ENCODE data around the gene RPL29. TPM values are rescaled to one million over a fixed set of nuclear protein-coding genes. Genes with fewer than 3 reads are reported as not detected.

Gene RPL29
- total and polyA plus RNA-seq, 2 of the 4 experiments (the other 2 are of a cell fraction): 2,081 to 2,126 TPM

GRCh38 chr3:51982352-51982837 is 13.3 kb downstream of the RPL29 start:
- Histone ChIP-seq H3K56ac (ENCODE audit: extremely low read depth, insufficient read depth, low read length) (peak overlapping the region; percentile 5; the same call in 1 of the 2 replicates), H3K23ac (ENCODE audit: low read depth, low read length) (peak overlapping the region; percentile 78; the same call in 1 of the 2 replicates), H2BK120ac (ENCODE audit: low read depth, low read length) (peak overlapping the region; percentile 6; the same call in 1 of the 2 replicates), H3K9me3 (ENCODE audit: control insufficient read depth, insufficient read depth, low read length) (no peaks in the 10 kb centered on the region), H3K4me2 (ENCODE audit: low read depth, low read length) (peak overlapping the region; percentile 97), H2BK5ac (ENCODE audit: low read depth, low read length, poor library complexity, severe bottlenecking) (peak overlapping the region; percentile 73), H3K9me1 (ENCODE audit: insufficient read depth, low read length) (peaks cover 7% of the 10 kb centered on the region), H2AK5ac (ENCODE audit: low read depth, low read length) (peak overlapping the region; percentile 97), H2AK9ac (replicated peaks; ENCODE audit: low read depth, low read length, poor library complexity) (peak overlapping the region; percentile 91), H4K8ac (ENCODE audit: low read depth in 2 of 2, low read length in 2 of 2) (peak overlapping the region; percentile 45 to 65), H3K4me3 (ENCODE audit: insufficient read depth, low read depth, low read length) (peak overlapping the region; percentile 63), H3K14ac (replicated peaks; ENCODE audit: low read depth, low read length) (peak overlapping the region; percentile 87), H2BK15ac (ENCODE audit: low read depth, low read length) (peak overlapping the region; percentile 46; the same call in 1 of the 3 replicates), H3K27ac (ENCODE audit: insufficient read depth, low read length) (peak overlapping the region; percentile 90), H3K79me1 (ENCODE audit: low read depth in 1 of 2, low read length in 2 of 2) (peaks cover 5 to 44% of the 10 kb centered on the region in 2 experiments; a peak in 3 of 4 replicates), H2BK20ac (ENCODE audit: low read depth, low read length) (no peak overlapping the region), H4K91ac (ENCODE audit: insufficient read depth, low read depth, low read length) (peak overlapping the region; percentile 56), H3K18ac (ENCODE audit: low read depth, low read length) (peak overlapping the region; percentile 74), H3K4ac (ENCODE audit: low read depth, low read length) (peak overlapping the region; percentile 84), H2AFZ (replicated peaks; ENCODE audit: low read length, poor library complexity) (peak overlapping the region; percentile 85), H4K5ac (ENCODE audit: low read depth, low read length) (peak overlapping the region; percentile 80), H3K4me1 (ENCODE audit: control insufficient read depth, insufficient read depth, low read length) (peaks cover 11% of the 10 kb centered on the region), H4K20me1 (ENCODE audit: insufficient read depth, low read length) (peaks cover 4% of the 10 kb centered on the region), H3K36me3 (ENCODE audit: control insufficient read depth, insufficient read depth, low read length) (no peaks in the 10 kb centered on the region; the same call in 1 of the 2 replicates), H3K9ac (ENCODE audit: low read depth, low read length) (peak overlapping the region; percentile 84), H3K27me3 (ENCODE audit: control insufficient read depth, insufficient read depth, low read length) (no peaks in the 10 kb centered on the region)
- WGBS, 2 experiments (ENCODE audit: extremely low coverage in 2 of 2, insufficient read length in 1 of 2): no CpG with 5 or more reads among the region's 4 CpGs
- ATAC-seq (ENCODE audit: low read depth) (peak; percentile 10; the same call in 1 of the 2 replicates), DNase-seq (no peak)
- ChIA-PET POLR2A (ENCODE audit: unreplicated experiment) (interaction anchor here (1.0 kb wide), 1 partner anchor 10 kb away, joined by 6 read pairs; no protein-coding TSS in a partner anchor), CTCF (interaction anchor here (0.7 to 1.3 kb wide), 2 partner anchors 9 to 10 kb away, joined by 3 read pairs; partner anchors contain the start of gene ABHD14B)
- in situ Hi-C loops (cut with MboI; ENCODE audit: low sequenced_read_pairs): no loop called here
- TF ChIP-seq CTCF (conservative IDR thresholded peaks at IDR 0.05; ENCODE audit: low read depth, low read length): peak; percentile 41
- no peak for TF ChIP-seq FOS (IDR thresholded peaks at IDR 0.05; ENCODE audit: low read depth, low read length)
- TF ChIP-seq BHLHE40 (IDR thresholded peaks at IDR 0.05; ENCODE audit: low read depth, low read length): peak; percentile 77
- dilution Hi-C loops (cut with HindIII; ENCODE audit: low sequenced_read_pairs, unreplicated experiment): no loop called here
- BruUV-seq (replicated peaks): no TSS peak
- intact Hi-C loops (cut with micrococcal nuclease): loop anchor here (2.0 kb wide), 1 partner anchor 40 kb away; the partner anchor contains the start of gene PARP3

All from IMR-90 (cell line).